Esophagus muscularis mucosa (tissue), 4 donors: Measurements from ENCODE around the gene FBXO21.

Experiments
- CTCF ChIP-seq, 3 experiments: fragments of 200-600 bp in 2 of 3; fragments of 450-650 bp in 1 of 3; sonication (generic) in 2 of 3; IDR thresholded peaks; one replicate each; pipeline ENCODE4 v1.5.1; 2017 to 2019; ENCODE audit warnings: antibody characterized with exemption in 3 of 3, mild to moderate bottlenecking in 2 of 3, moderate library complexity in 1 of 3
- EP300 ChIP-seq: sonication (generic); formaldehyde crosslinking; IDR thresholded peaks from one replicate; pipeline ENCODE4 v1.6.1; 2017; ENCODE audit warnings: antibody characterized with exemption
- POLR2A ChIP-seq: fragments of 450-650 bp; IDR thresholded peaks from one replicate; pipeline ENCODE4 v1.6.1; 2017; ENCODE audit warnings: antibody characterized with exemption, moderate library complexity, mild to moderate bottlenecking, low read depth
- POLR2AphosphoS5 ChIP-seq, 2 donors: sonication (generic); formaldehyde crosslinking; IDR thresholded peaks; one replicate each; pipeline ENCODE4 v1.6.1; 2017; ENCODE audit warnings: antibody characterized with exemption in 2 of 2

- TF ChIP-seq CTCF (IDR thresholded peaks at IDR 0.05) (no peak), POLR2AphosphoS5 (IDR thresholded peaks at IDR 0.05) (no peak), POLR2A (no peak), EP300 (no peak)
Observed at GRCh38 chr12:117125272-117125613, 65.0 kb downstream of the FBXO21 start.
